ENCODE results near the gene HLA-DPB1. TPM values are rescaled to one million over a fixed set of nuclear protein-coding genes. Genes with fewer than 3 reads are reported as not detected.

The HLA-DPB1 gene
- total RNA-seq, 1 experiment from 2014 or later = not detected

- Histone ChIP-seq H3K9me2 (replicated peaks; ENCODE audit: low read length) (no peaks in the 10 kb centered on the region), H3K9me3 (ENCODE audit: low read length) (no peaks in the 10 kb centered on the region), H3K4me2 (ENCODE audit: low read length) (no peak overlapping the region), H3K9ac (ENCODE audit: low read length) (no peak overlapping the region), H3K27ac (ENCODE audit: low read length) (no peak overlapping the region), H3K4me1 (ENCODE audit: insufficient read depth, low read length) (no peaks in the 10 kb centered on the region), H3K79me2 (ENCODE audit: low read length) (no peaks in the 10 kb centered on the region), H3K4me3 (ENCODE audit: low read length) (no peak overlapping the region), H3K27me3 (ENCODE audit: low read length) (peaks cover 46% of the 10 kb centered on the region), H3F3A (ENCODE audit: low read length, unreplicated experiment) (no peaks in the 10 kb centered on the region), H2AFZ (ENCODE audit: low read length) (no peak overlapping the region), H4K20me1 (ENCODE audit: low read length) (no peaks in the 10 kb centered on the region), H3K36me3 (ENCODE audit: low read depth, low read length) (no peaks in the 10 kb centered on the region)
- no peak for TF ChIP-seq EZH2 (IDR thresholded peaks at IDR 0.05; ENCODE audit: low read length, unreplicated experiment)
- no peak for TF ChIP-seq EZH2phosphoT487 (IDR thresholded peaks at IDR 0.05; ENCODE audit: borderline replicate concordance, low read length)
- BruUV-seq (replicated peaks) = no TSS peak
- intact Hi-C loops (cut with micrococcal nuclease) = no loop called here
- DNase-seq (no peak), ATAC-seq (no peak)
- CTCF ChIA-PET = no interaction called here
- POLR2A ChIA-PET (ENCODE audit: unreplicated experiment) = no interaction called here
Observed at GRCh38 chr6:33081098-33081824, 5.5 kb downstream of the HLA-DPB1 start.

- Histone ChIP-seq H3K9ac (ENCODE audit: low read length) (no peak overlapping the region), H3F3A (ENCODE audit: low read length, unreplicated experiment) (no peaks in the 10 kb centered on the region), H2AFZ (ENCODE audit: low read length) (no peak overlapping the region), H3K9me3 (ENCODE audit: low read length) (no peaks in the 10 kb centered on the region), H3K36me3 (ENCODE audit: low read depth, low read length) (no peaks in the 10 kb centered on the region), H3K27ac (ENCODE audit: low read length) (no peak overlapping the region), H3K79me2 (ENCODE audit: low read length) (no peaks in the 10 kb centered on the region), H3K4me2 (ENCODE audit: low read length) (no peak overlapping the region), H3K27me3 (ENCODE audit: low read length) (peaks cover 52% of the 10 kb centered on the region), H3K4me3 (ENCODE audit: low read length) (no peak overlapping the region), H3K4me1 (ENCODE audit: insufficient read depth, low read length) (no peaks in the 10 kb centered on the region), H3K9me2 (replicated peaks; ENCODE audit: low read length) (no peaks in the 10 kb centered on the region), H4K20me1 (ENCODE audit: low read length) (no peaks in the 10 kb centered on the region)
- ATAC-seq = no peak
- CTCF ChIA-PET = no interaction called here
- peak; percentile 12 for DNase-seq
- POLR2A ChIA-PET (ENCODE audit: unreplicated experiment) = no interaction called here
- intact Hi-C loops (cut with micrococcal nuclease) = no loop called here
- BruUV-seq (replicated peaks) = no TSS peak
- TF ChIP-seq CTCF (conservative IDR thresholded peaks at IDR 0.05; ENCODE audit: low read depth, low read length) = peak; percentile 45
- TF ChIP-seq EZH2 (IDR thresholded peaks at IDR 0.05; ENCODE audit: low read length, unreplicated experiment) = no peak
Observed at GRCh38 chr6:33082702-33083101, 6.9 kb downstream of the HLA-DPB1 start.

- Histone ChIP-seq H3K4me2 (ENCODE audit: low read length) (no peak overlapping the region), H3K36me3 (ENCODE audit: low read depth, low read length) (no peaks in the 10 kb centered on the region), H3K4me3 (ENCODE audit: low read length) (no peak overlapping the region), H3K9me2 (replicated peaks; ENCODE audit: low read length) (no peaks in the 10 kb centered on the region), H3K27ac (ENCODE audit: low read length) (no peak overlapping the region), H3K9ac (ENCODE audit: low read length) (no peak overlapping the region), H3F3A (ENCODE audit: low read length, unreplicated experiment) (no peaks in the 10 kb centered on the region), H3K27me3 (ENCODE audit: low read length) (peaks cover 60% of the 10 kb centered on the region), H4K20me1 (ENCODE audit: low read length) (no peaks in the 10 kb centered on the region), H3K9me3 (ENCODE audit: low read length) (no peaks in the 10 kb centered on the region), H2AFZ (ENCODE audit: low read length) (no peak overlapping the region), H3K79me2 (ENCODE audit: low read length) (no peaks in the 10 kb centered on the region), H3K4me1 (ENCODE audit: insufficient read depth, low read length) (0 out of 2 replicates have a peak, but pooled peaks cover 4% of the 10 kb centered on the region)
- TF ChIP-seq EZH2 (IDR thresholded peaks at IDR 0.05; ENCODE audit: low read length, unreplicated experiment) (no peak), EZH2phosphoT487 (IDR thresholded peaks at IDR 0.05; ENCODE audit: borderline replicate concordance, low read length) (no peak), CTCF (conservative IDR thresholded peaks at IDR 0.05; ENCODE audit: low read depth, low read length) (no peak)
- ChIA-PET POLR2A (ENCODE audit: unreplicated experiment) (no interaction called here), CTCF (no interaction called here)
- BruUV-seq (replicated peaks) = no TSS peak
- intact Hi-C loops (cut with micrococcal nuclease) = no loop called here
- DNase-seq (no peak), ATAC-seq (no peak)
Observed at GRCh38 chr6:33085627-33086026, 9.8 kb downstream of the HLA-DPB1 start.
